Fibroblast of pulmonary artery (primary cell): ENCODE measurements around the gene SAMSN1.

Experiments used
- DNase-seq: peaks from one replicate; pipeline ENCODE4 v3.0.0-alpha.2; 2010; ENCODE audit warnings: low read depth
- H3K4me3 ChIP-seq: replicated peaks from 2 replicates; pipeline ENCODE4 v1.5.1; 2011; ENCODE audit warnings: low read depth, mild to moderate bottlenecking, control low read depth, low read length, moderate library complexity
- TF ChIP-seq, protein P1 (sequence below): IDR thresholded peaks from 2 replicates; pipeline ENCODE4 v1.5.1; 2011; ENCODE audit warnings: mild to moderate bottlenecking, control low read depth, low read length, inconsistent platforms; ENCODE audit errors: missing control alignments

Gene SAMSN1

GRCh38 chr21:14438211-14438610 lies 107.9 kb downstream of the SAMSN1 start:
- H3K4me3 ChIP-seq: no peak overlapping the region
- DNase-seq: peak; percentile 11
- TF ChIP-seq, protein P1, sequence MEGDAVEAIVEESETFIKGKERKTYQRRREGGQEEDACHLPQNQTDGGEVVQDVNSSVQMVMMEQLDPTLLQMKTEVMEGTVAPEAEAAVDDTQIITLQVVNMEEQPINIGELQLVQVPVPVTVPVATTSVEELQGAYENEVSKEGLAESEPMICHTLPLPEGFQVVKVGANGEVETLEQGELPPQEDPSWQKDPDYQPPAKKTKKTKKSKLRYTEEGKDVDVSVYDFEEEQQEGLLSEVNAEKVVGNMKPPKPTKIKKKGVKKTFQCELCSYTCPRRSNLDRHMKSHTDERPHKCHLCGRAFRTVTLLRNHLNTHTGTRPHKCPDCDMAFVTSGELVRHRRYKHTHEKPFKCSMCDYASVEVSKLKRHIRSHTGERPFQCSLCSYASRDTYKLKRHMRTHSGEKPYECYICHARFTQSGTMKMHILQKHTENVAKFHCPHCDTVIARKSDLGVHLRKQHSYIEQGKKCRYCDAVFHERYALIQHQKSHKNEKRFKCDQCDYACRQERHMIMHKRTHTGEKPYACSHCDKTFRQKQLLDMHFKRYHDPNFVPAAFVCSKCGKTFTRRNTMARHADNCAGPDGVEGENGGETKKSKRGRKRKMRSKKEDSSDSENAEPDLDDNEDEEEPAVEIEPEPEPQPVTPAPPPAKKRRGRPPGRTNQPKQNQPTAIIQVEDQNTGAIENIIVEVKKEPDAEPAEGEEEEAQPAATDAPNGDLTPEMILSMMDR: no peak

DNA sequence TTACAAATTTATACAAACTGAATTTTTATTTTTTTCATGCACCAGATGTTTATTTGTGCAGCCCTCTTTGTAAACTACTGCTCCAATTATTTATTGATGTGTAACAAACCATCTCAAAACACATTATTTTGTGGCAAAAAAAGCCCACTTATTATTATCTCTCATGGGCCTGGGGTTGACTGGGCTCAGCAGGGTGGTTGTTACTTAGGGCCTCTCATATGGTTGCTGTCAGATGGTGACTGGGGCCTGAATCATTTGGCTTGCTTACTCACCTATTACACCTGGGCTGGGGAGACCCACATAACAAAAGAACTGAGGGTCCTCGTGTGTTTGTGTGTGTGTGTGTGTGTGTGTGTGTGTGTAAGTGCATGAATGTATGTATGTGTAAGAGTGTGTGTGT lies 110.7 kb downstream of the SAMSN1 start:
- no peak overlapping the region for H3K4me3 ChIP-seq
- TF ChIP-seq, protein P1: no peak
- no peak for DNase-seq
